Smooth muscle cell (in vitro differentiated cells): Measurements from ENCODE around the gene GABBR2. TPM values are rescaled to one million over a fixed set of nuclear protein-coding genes. Genes with fewer than 3 reads are reported as not detected.

ENCODE experiments used
- DNase-seq: peaks from one replicate; lab custom pipeline; 2025; ENCODE audit not compliant: unreplicated experiment; lab: John Stamatoyannopoulos, UW
- H2AFZ ChIP-seq: fragments of 200-600 bp; sonication (generic); 2 replicates; pipeline ENCODE4 v1.6.0; 2016; ENCODE audit warnings: antibody characterized with exemption, low read depth, mild to moderate bottlenecking
- H3F3A ChIP-seq: fragments of 200-600 bp; sonication (generic); 2 replicates; pipeline ENCODE4 v1.6.0; 2017; ENCODE audit warnings: antibody characterized with exemption, low read depth
- H3K27ac ChIP-seq: fragments of 200-600 bp; sonication (generic); 2 replicates; pipeline ENCODE4 v1.5.1; 2016; ENCODE audit warnings: low read depth, mild to moderate bottlenecking
- H3K27me3 ChIP-seq: fragments of 200-600 bp; sonication (generic); 2 replicates; pipeline ENCODE4 v1.6.1; 2016; ENCODE audit warnings: low read depth, mild to moderate bottlenecking
- H3K36me3 ChIP-seq: fragments of 200-600 bp; sonication (generic); 2 replicates; pipeline ENCODE4 v1.5.1; 2016; ENCODE audit warnings: low read depth
- H3K4me1 ChIP-seq: fragments of 200-600 bp; sonication (generic); 2 replicates; pipeline ENCODE4 v1.5.1; 2016; ENCODE audit warnings: low read depth
- H3K4me2 ChIP-seq: fragments of 200-600 bp; sonication (generic); 2 replicates; pipeline ENCODE4 v1.6.0; 2016; ENCODE audit warnings: mild to moderate bottlenecking
- H3K4me3 ChIP-seq: fragments of 200-600 bp; sonication (generic); 2 replicates; pipeline ENCODE4 v1.5.1; 2016; ENCODE audit warnings: mild to moderate bottlenecking
- H3K79me2 ChIP-seq: fragments of 200-600 bp; sonication (generic); 2 replicates; pipeline ENCODE4 v1.6.0; 2016; ENCODE audit warnings: low read depth, mild to moderate bottlenecking
- H3K9ac ChIP-seq: fragments of 200-600 bp; sonication (generic); 2 replicates; pipeline ENCODE4 v1.6.0; 2016; ENCODE audit warnings: low read depth
- H3K9me3 ChIP-seq: fragments of 200-600 bp; sonication (generic); replicated peaks from 2 replicates; pipeline ENCODE4 v1.5.1; 2016; ENCODE audit warnings: low read depth
- H4K20me1 ChIP-seq: fragments of 200-600 bp; sonication (generic); 2 replicates; pipeline ENCODE4 v1.6.0; 2016; ENCODE audit warnings: low read depth
- CTCF ChIP-seq: fragments of 200-600 bp; sonication (generic); IDR thresholded peaks from 2 replicates; pipeline ENCODE4 v1.5.1; 2017; ENCODE audit warnings: borderline replicate concordance, mild to moderate bottlenecking, antibody characterized with exemption; ENCODE audit not compliant: insufficient read depth, poor library complexity, severe bottlenecking
- WGBS: methylation state at CpG from one replicate; pipeline ENCODE4 v1.1.7; 2016; ENCODE audit warnings: low lambda C conversion rate; 5-methylcytosine and 5-hydroxymethylcytosine counted together
- polyA plus RNA-seq: library from polyadenylated mRNA; unstranded; fragments of >200 nt; fragmentation: Nextera tagmentation; extraction: Ambion mirVana; gene quantifications from 2 replicates; pipeline ENCODE4 v1.2.1, GENCODE V29; 2016
- total RNA-seq: library from RNA; depleted of rRNA; stranded (reverse); fragments of >200 nt; gene quantifications from 2 replicates; pipeline ENCODE4 v1.2.3, GENCODE V29; 2014

Gene GABBR2
- total and polyA plus RNA-seq, 2 experiments from 2014 or later: 0.25 TPM; not detected in 1

- Histone ChIP-seq H4K20me1 (no peaks in the 10 kb centered on the region), H3K9me3 (no peaks in the 10 kb centered on the region), H3K27ac (no peak overlapping the region), H3K9ac (no peak overlapping the region), H2AFZ (no peak overlapping the region), H3K4me1 (no peaks in the 10 kb centered on the region), H3K36me3 (no peaks in the 10 kb centered on the region), H3K27me3 (no peaks in the 10 kb centered on the region), H3F3A (no peaks in the 10 kb centered on the region), H3K4me3 (no peak overlapping the region), H3K79me2 (no peaks in the 10 kb centered on the region), H3K4me2 (no peak overlapping the region)
- TF ChIP-seq CTCF: no peak
- DNase-seq: no peak
- 90% methylated on average over 12 of the region's 12 CpGs for WGBS
These were observed 419.0 kb downstream of the GABBR2 start for GRCh38 chr9:98289614-98290201.

- no peak overlapping the region for H3K9ac ChIP-seq
- H3K4me1 ChIP-seq: no peaks in the 10 kb centered on the region
- H3K79me2 ChIP-seq: no peaks in the 10 kb centered on the region
- WGBS: 83% methylated on average over 5 of the region's 5 CpGs
- no peak overlapping the region for H3K27ac ChIP-seq
- no peaks in the 10 kb centered on the region for H3K27me3 ChIP-seq
- no peaks in the 10 kb centered on the region for H3F3A ChIP-seq
- no peak overlapping the region for H2AFZ ChIP-seq
- H3K4me3 ChIP-seq: no peak overlapping the region
- no peaks in the 10 kb centered on the region for H3K36me3 ChIP-seq
- TF ChIP-seq CTCF: no peak
- H3K9me3 ChIP-seq: no peaks in the 10 kb centered on the region
- no peaks in the 10 kb centered on the region for H4K20me1 ChIP-seq
- no peak overlapping the region for H3K4me2 ChIP-seq
- no peak for DNase-seq
These were observed 419.9 kb downstream of the GABBR2 start for GRCh38 chr9:98288881-98289280.

- no peak overlapping the region for H3K9ac ChIP-seq
- no peak for DNase-seq
- H3K4me1 ChIP-seq: no peaks in the 10 kb centered on the region
- no peak for TF ChIP-seq CTCF
- H3K79me2 ChIP-seq: no peaks in the 10 kb centered on the region
- H3K4me2 ChIP-seq: no peak overlapping the region
- H3K36me3 ChIP-seq: no peaks in the 10 kb centered on the region
- H3F3A ChIP-seq: no peaks in the 10 kb centered on the region
- no peaks in the 10 kb centered on the region for H4K20me1 ChIP-seq
- no peak overlapping the region for H3K4me3 ChIP-seq
- 97% methylated on average over 4 of the region's 4 CpGs for WGBS
- H3K27ac ChIP-seq: no peak overlapping the region
- H2AFZ ChIP-seq: no peak overlapping the region
- H3K9me3 ChIP-seq: no peaks in the 10 kb centered on the region
- H3K27me3 ChIP-seq: no peaks in the 10 kb centered on the region
These were observed 421.4 kb downstream of the GABBR2 start for GRCh38 chr9:98287384-98287783.

GRCh38 chr9:98285446-98285845 is 423.3 kb downstream of the GABBR2 start:
- 82% methylated on average over 4 of the region's 4 CpGs for WGBS
- no peak for DNase-seq

More at GRCh38 chr9:98285446-98285845, 423.3 kb downstream of the GABBR2 start:
- no peaks in the 10 kb centered on the region for H3F3A ChIP-seq
- H3K4me1 ChIP-seq: no peaks in the 10 kb centered on the region
- H3K79me2 ChIP-seq: no peaks in the 10 kb centered on the region
- H3K36me3 ChIP-seq: no peaks in the 10 kb centered on the region
- H3K9ac ChIP-seq: no peak overlapping the region
- no peak overlapping the region for H3K4me3 ChIP-seq
- no peaks in the 10 kb centered on the region for H4K20me1 ChIP-seq
- no peak for TF ChIP-seq CTCF
- H3K27me3 ChIP-seq: no peaks in the 10 kb centered on the region
- H3K4me2 ChIP-seq: no peak overlapping the region
- no peak overlapping the region for H3K27ac ChIP-seq
- no peak overlapping the region for H2AFZ ChIP-seq
- no peaks in the 10 kb centered on the region for H3K9me3 ChIP-seq
